CD4-positive, alpha-beta memory T cell (primary cell): ENCODE results near the gene FAM20C. TPM values are rescaled to one million over a fixed set of nuclear protein-coding genes. Genes with fewer than 3 reads are reported as not detected.

Experiments used
- CTCF ChIA-PET: fragments of 350-600 bp; sonication (Branson Sonifier 250); formaldehyde crosslinking; loops from one replicate; lab custom pipeline; 2021; ENCODE audit warnings: inconsistent platforms; ENCODE audit not compliant: partially characterized antibody; lab: Charles Lee
- POLR2A ChIA-PET: fragments of 350-600 bp; sonication (Branson Sonifier 250); formaldehyde crosslinking; loops from one replicate; lab custom pipeline; 2021; ENCODE audit not compliant: partially characterized antibody; lab: Charles Lee
- DNase-seq, 5 donors: peaks; one replicate each; pipeline versions ENCODE4 v3.0.0 to v3.0.0-alpha.2; 2020 to 2022; ENCODE audit warnings: mixed read lengths in 1 of 5
- H3K27ac ChIP-seq: one replicate; pipeline ENCODE4 v1.7.0; 2013; ENCODE audit warnings: low read depth, low read length
- H3K27me3 ChIP-seq: 2 replicates; pipeline ENCODE4 v1.7.0; 2013; ENCODE audit warnings: mild to moderate bottlenecking, low read length, moderate library complexity; ENCODE audit not compliant: insufficient read depth
- H3K36me3 ChIP-seq: 2 replicates; pipeline ENCODE4 v1.7.0; 2013; ENCODE audit warnings: mild to moderate bottlenecking, low read length, moderate library complexity; ENCODE audit not compliant: insufficient read depth
- H3K4me1 ChIP-seq: 2 replicates; pipeline ENCODE4 v1.7.0; 2013; ENCODE audit warnings: mild to moderate bottlenecking, low read length, moderate library complexity; ENCODE audit not compliant: insufficient read depth
- H3K4me3 ChIP-seq, 2 donors: one replicate each; pipeline ENCODE4 v1.7.0; 2013; ENCODE audit warnings: low read length in 2 of 2, mild to moderate bottlenecking in 1 of 2
- H3K9me3 ChIP-seq, 2 donors: one replicate each; pipeline ENCODE4 v1.7.0; 2013; ENCODE audit warnings: low read length in 2 of 2, control low read depth in 1 of 2; ENCODE audit not compliant: control insufficient read depth in 1 of 2
- H3K27ac Mint-ChIP-seq, 7 donors: one replicate each; pipeline ENCODE4 v1.8.0; 2020 to 2021; ENCODE audit warnings: mixed read lengths in 7 of 7, mild to moderate bottlenecking in 6 of 7, inconsistent platforms in 3 of 7, moderate library complexity in 3 of 7
- H3K27me3 Mint-ChIP-seq, 2 donors: one replicate each; pipeline ENCODE4 v1.8.0; 2020 to 2021; ENCODE audit warnings: mixed read lengths in 2 of 2
- H3K36me3 Mint-ChIP-seq, 2 donors: one replicate each; pipeline ENCODE4 v1.8.0; 2020 to 2021; ENCODE audit warnings: mixed read lengths in 2 of 2, inconsistent platforms in 1 of 2, mild to moderate bottlenecking in 1 of 2
- H3K4me1 Mint-ChIP-seq, 4 donors: one replicate each; pipeline ENCODE4 v1.8.0; 2020 to 2021; ENCODE audit warnings: mixed read lengths in 4 of 4, mild to moderate bottlenecking in 1 of 4
- H3K4me3 Mint-ChIP-seq, 8 donors: one replicate each; pipeline ENCODE4 v1.8.0; 2020 to 2021; ENCODE audit warnings: mixed read lengths in 8 of 8, mild to moderate bottlenecking in 7 of 8, moderate library complexity in 6 of 8, inconsistent platforms in 3 of 8
- H3K9me3 Mint-ChIP-seq, 8 donors: one replicate each; pipeline ENCODE4 v1.8.0; 2020 to 2021; ENCODE audit warnings: mixed read lengths in 8 of 8, mild to moderate bottlenecking in 5 of 8, inconsistent platforms in 3 of 8, moderate library complexity in 1 of 8
- intact Hi-C: fragments of 100-400 bp; cut with micrococcal nuclease; formaldehyde crosslinking; loops from one replicate; pipeline ENCODE4 v1.15.1; 2023
- polyA plus RNA-seq, 2 donors: library from polyadenylated mRNA; unstranded; fragments of 300-500 nt; fragmentation: Illumina TruSeq; gene quantifications; one replicate each; pipeline ENCODE4 v1.2.3, GENCODE V29; 2021
- total RNA-seq, 2 experiments: library from RNA; stranded (reverse); gene quantifications; one replicate each; pipeline ENCODE4 v1.2.3, GENCODE V29; 2021

FAM20C gene
- total and polyA plus RNA-seq, 4 experiments from 2014 or later = 4.7 to 7.8 TPM; not detected in 2

- peak overlapping the region; percentile 85 to 94 (median 92) for H3K4me3 Mint-ChIP-seq
- H3K36me3 ChIP-seq = no peaks in the 10 kb centered on the region
- peak overlapping the region; percentile 81 for H3K27ac ChIP-seq
- intact Hi-C loops = loop anchor here (2.0 kb wide), 1 partner anchor 578 kb away; the partner anchor contains the start of genes DNAAF5 and PRKAR1B
- peak overlapping the region; percentile 68 to 77 for H3K4me3 ChIP-seq
- peaks cover 8% of the 10 kb centered on the region in 2 donors for H3K36me3 Mint-ChIP-seq
- peak; percentile 98 to 99 (median 99) for DNase-seq
- H3K27me3 ChIP-seq = no peaks in the 10 kb centered on the region
- no peaks in the 10 kb centered on the region for H3K9me3 ChIP-seq
- peaks cover 10 to 26% (median 17%) of the 10 kb centered on the region in 4 donors for H3K4me1 Mint-ChIP-seq
- peaks cover 0 to 3% of the 10 kb centered on the region in 2 donors for H3K27me3 Mint-ChIP-seq
- H3K4me1 ChIP-seq = peaks cover 17% of the 10 kb centered on the region
- ChIA-PET CTCF (interaction anchor here (0.6 kb wide), 1 partner anchor 1356 kb away, joined by 3 read pairs; no protein-coding TSS in a partner anchor), POLR2A (interaction anchor here (1.0 to 1.1 kb wide), 3 partner anchors 14 to 1012 kb away, joined by 3 to 4 read pairs (median 3); no protein-coding TSS in a partner anchor)
- H3K27ac Mint-ChIP-seq = peak overlapping the region; percentile 93 to 100 (median 99)
- H3K9me3 Mint-ChIP-seq = peaks cover 0 to 7% (median 0%) of the 10 kb centered on the region in 8 donors
Observed at GRCh38 chr7:148932-149790, 43.2 kb upstream of the FAM20C start.

GRCh38 chr7:149791-150636 is 42.4 kb upstream of the FAM20C start:
- Mint-ChIP-seq H3K27ac (peak overlapping the region; percentile 93 to 100 (median 99)), H3K27me3 (peaks cover 0 to 3% of the 10 kb centered on the region in 2 donors), H3K36me3 (peaks cover 8% of the 10 kb centered on the region in 2 donors), H3K4me3 (peak overlapping the region; percentile 85 to 94 (median 92)), H3K9me3 (peaks cover 0 to 7% (median 0%) of the 10 kb centered on the region in 8 donors), H3K4me1 (peaks cover 10 to 26% (median 17%) of the 10 kb centered on the region in 4 donors)
- intact Hi-C loops = loop anchor here (2.0 kb wide), 1 partner anchor 577 kb away; the partner anchor contains the start of genes DNAAF5 and PRKAR1B
- Histone ChIP-seq H3K27me3 (no peaks in the 10 kb centered on the region), H3K4me1 (peaks cover 17% of the 10 kb centered on the region), H3K4me3 (peak overlapping the region; percentile 68 to 77), H3K9me3 (no peaks in the 10 kb centered on the region), H3K36me3 (no peaks in the 10 kb centered on the region), H3K27ac (peak overlapping the region; percentile 81)
- DNase-seq = peak in 1 of 5 donors; percentile 57
- ChIA-PET CTCF (no interaction called here), POLR2A (interaction anchor here (1.0 to 1.1 kb wide), 3 partner anchors 13 to 1011 kb away, joined by 3 to 4 read pairs (median 3); no protein-coding TSS in a partner anchor)

- CTCF ChIA-PET = no interaction called here
- no peaks in the 10 kb centered on the region for H3K36me3 ChIP-seq
- DNase-seq = no peak
- peaks cover 3 to 8% of the 10 kb centered on the region in 2 donors for H3K36me3 Mint-ChIP-seq
- H3K27ac ChIP-seq = no peak overlapping the region
- POLR2A ChIA-PET = no interaction called here
- H3K4me3 Mint-ChIP-seq = peak overlapping the region in 6 of 8 donors; percentile 46 to 94 (median 72)
- peaks cover 17% of the 10 kb centered on the region for H3K4me1 ChIP-seq
- H3K4me1 Mint-ChIP-seq = peaks cover 10 to 26% (median 17%) of the 10 kb centered on the region in 4 donors
- peaks cover 0 to 3% of the 10 kb centered on the region in 2 donors for H3K27me3 Mint-ChIP-seq
- no peaks in the 10 kb centered on the region for H3K27me3 ChIP-seq
- intact Hi-C loops = no loop called here
- peaks cover 0 to 7% (median 0%) of the 10 kb centered on the region in 8 donors for H3K9me3 Mint-ChIP-seq
- peak overlapping the region in 5 of 7 donors; percentile 29 to 93 (median 86) for H3K27ac Mint-ChIP-seq
- H3K9me3 ChIP-seq = no peaks in the 10 kb centered on the region
- H3K4me3 ChIP-seq = no peak overlapping the region
Observed at GRCh38 chr7:150811-151221, 41.6 kb upstream of the FAM20C start.

GRCh38 chr7:151346-152050 is 40.9 kb upstream of the FAM20C start:
- Histone ChIP-seq H3K4me1 (peaks cover 17% of the 10 kb centered on the region), H3K27ac (no peak overlapping the region), H3K36me3 (no peaks in the 10 kb centered on the region), H3K4me3 (no peak overlapping the region), H3K27me3 (no peaks in the 10 kb centered on the region), H3K9me3 (no peaks in the 10 kb centered on the region)
- ChIA-PET POLR2A (no interaction called here), CTCF (no interaction called here)
- H3K27ac Mint-ChIP-seq = peak overlapping the region in 4 of 7 donors; percentile 30 to 66 (median 33)
- H3K4me1 Mint-ChIP-seq = peaks cover 10 to 26% (median 17%) of the 10 kb centered on the region in 4 donors
- intact Hi-C loops = no loop called here
- H3K36me3 Mint-ChIP-seq = peaks cover 3 to 8% of the 10 kb centered on the region in 2 donors
- H3K4me3 Mint-ChIP-seq = peak overlapping the region in 6 of 8 donors; percentile 12 to 54 (median 24)
- no peak for DNase-seq
- peaks cover 0 to 3% of the 10 kb centered on the region in 2 donors for H3K27me3 Mint-ChIP-seq
- peaks cover 0 to 7% (median 0%) of the 10 kb centered on the region in 8 donors for H3K9me3 Mint-ChIP-seq

DNA sequence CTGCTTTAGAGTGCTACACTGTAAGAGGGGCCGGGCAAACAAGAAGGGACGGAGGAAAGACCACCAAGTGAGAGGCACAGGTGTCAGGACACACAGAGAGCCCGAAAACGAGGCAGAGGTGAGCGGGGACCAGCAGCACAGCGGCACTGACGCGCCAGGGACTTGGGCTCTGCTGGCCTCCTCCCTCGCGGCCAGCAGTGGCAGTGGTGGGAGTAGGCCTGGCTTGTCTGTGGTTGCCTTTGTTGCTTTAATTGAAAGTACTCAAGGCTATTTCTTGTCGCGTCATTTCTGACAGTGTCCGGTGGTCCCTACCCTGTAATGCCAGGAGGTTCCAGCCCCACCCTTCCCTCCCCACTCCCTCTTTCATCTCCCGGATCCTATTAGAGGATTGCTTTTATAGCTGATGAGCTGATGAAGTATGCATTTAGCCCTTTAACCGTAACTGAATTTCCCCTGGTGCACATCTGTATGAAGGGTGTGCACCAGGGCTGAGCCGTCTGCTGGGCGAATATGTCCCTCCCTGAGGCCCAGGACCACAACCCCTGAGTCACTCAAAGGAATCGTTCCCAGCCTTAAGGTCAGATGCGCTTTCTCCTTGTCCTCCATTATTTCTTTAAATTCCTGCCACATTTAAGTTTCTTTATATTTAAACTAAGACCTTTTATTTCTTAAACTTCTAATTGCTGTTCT is 39.5 kb upstream of the FAM20C start:
- H3K27me3 Mint-ChIP-seq = peaks cover 0 to 3% of the 10 kb centered on the region in 2 donors
- H3K4me1 Mint-ChIP-seq = peaks cover 10 to 26% (median 17%) of the 10 kb centered on the region in 4 donors
- H3K9me3 Mint-ChIP-seq = peaks cover 0 to 7% (median 0%) of the 10 kb centered on the region in 8 donors
- peak overlapping the region in 1 of 8 donors; percentile 27 for H3K4me3 Mint-ChIP-seq
- H3K27me3 ChIP-seq = no peaks in the 10 kb centered on the region
- CTCF ChIA-PET = no interaction called here
- H3K4me3 ChIP-seq = no peak overlapping the region
- no peaks in the 10 kb centered on the region for H3K9me3 ChIP-seq
- H3K27ac Mint-ChIP-seq = no peak overlapping the region
- DNase-seq = no peak
- no peaks in the 10 kb centered on the region for H3K36me3 ChIP-seq
- intact Hi-C loops = no loop called here
- POLR2A ChIA-PET = no interaction called here
- peaks cover 0 to 4% of the 10 kb centered on the region in 2 donors for H3K36me3 Mint-ChIP-seq
- no peak overlapping the region for H3K27ac ChIP-seq
- peaks cover 17% of the 10 kb centered on the region for H3K4me1 ChIP-seq

- H3K27ac ChIP-seq = no peak overlapping the region
- no peaks in the 10 kb centered on the region for H3K36me3 ChIP-seq
- no peaks in the 10 kb centered on the region for H3K27me3 ChIP-seq
- H3K4me3 ChIP-seq = no peak overlapping the region
- H3K36me3 Mint-ChIP-seq = peaks cover 0 to 4% of the 10 kb centered on the region in 2 donors
- no peak overlapping the region for H3K27ac Mint-ChIP-seq
- H3K4me1 Mint-ChIP-seq = peaks cover 9 to 23% (median 16%) of the 10 kb centered on the region in 4 donors
- DNase-seq = no peak
- POLR2A ChIA-PET = no interaction called here
- H3K9me3 Mint-ChIP-seq = peaks cover 0 to 7% (median 0%) of the 10 kb centered on the region in 8 donors
- peaks cover 0 to 3% of the 10 kb centered on the region in 2 donors for H3K27me3 Mint-ChIP-seq
- H3K9me3 ChIP-seq = no peaks in the 10 kb centered on the region
- intact Hi-C loops = no loop called here
- H3K4me1 ChIP-seq = peaks cover 14% of the 10 kb centered on the region
- CTCF ChIA-PET = no interaction called here
- peak overlapping the region in 1 of 8 donors; percentile 27 for H3K4me3 Mint-ChIP-seq
Observed at GRCh38 chr7:153604-154003, 38.8 kb upstream of the FAM20C start.
